ENCODE data around the gene CDC42BPA.

GRCh38 chr1:226949401-226949800 lies 368.9 kb downstream of the CDC42BPA start:
- TF ChIP-seq TOPORS (CRISPR knock-in tag; IDR thresholded peaks at IDR 0.05) (no peak), FOXM1 (CRISPR knock-in tag; IDR thresholded peaks at IDR 0.05) (no peak), CCDC6 (CRISPR knock-in tag; IDR thresholded peaks at IDR 0.05) (no peak), ZSCAN9 (CRISPR knock-in tag; IDR thresholded peaks at IDR 0.05; ENCODE audit: borderline replicate concordance) (no peak), USF2 (IDR thresholded peaks at IDR 0.05; ENCODE audit: low read depth, low read length) (no peak), USF2 (CRISPR knock-in tag; IDR thresholded peaks at IDR 0.05; ENCODE audit: borderline replicate concordance) (no peak), MYNN (CRISPR knock-in tag; IDR thresholded peaks at IDR 0.05; ENCODE audit: low read depth) (no peak), HNF4A (CRISPR knock-in tag; IDR thresholded peaks at IDR 0.05) (no peak), CREB1 (IDR thresholded peaks at IDR 0.05) (no peak), CREB1 (CRISPR knock-in tag; IDR thresholded peaks at IDR 0.05) (no peak)
